Raji (cell line): ENCODE data around the gene GNG12.
A peak's percentile ranks its signal among the peaks of the same experiment; 100 is the strongest.

Experiments used
- POLR2A ChIP-seq: IDR thresholded peaks from 2 replicates; pipeline ENCODE4 v1.6.1; 2011; ENCODE audit warnings: low read depth, low read length, control low read depth; ENCODE audit not compliant: insufficient read depth

The GNG12 gene

DNA sequence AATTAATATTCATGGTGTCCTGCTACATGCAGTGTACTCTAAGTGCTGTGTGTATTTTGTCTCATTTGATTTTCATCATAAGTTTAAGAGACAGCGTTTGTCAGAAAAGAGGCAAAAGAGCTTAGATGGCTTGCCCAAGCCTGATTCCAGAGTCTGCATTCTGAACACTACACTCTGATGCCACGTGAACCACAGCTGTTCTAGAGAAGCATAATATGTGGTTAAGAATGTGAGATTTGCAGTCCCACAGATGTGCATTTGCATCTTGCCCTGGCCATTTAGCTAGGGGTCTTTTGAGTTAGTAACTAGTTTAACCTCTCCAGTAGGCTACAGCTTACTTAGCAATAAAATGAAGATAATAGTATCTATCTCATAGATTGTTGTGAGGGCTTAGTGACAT lies 157.5 kb downstream of the GNG12 start:
- peak; percentile 30; the same call in 1 of the 2 replicates for TF ChIP-seq POLR2A

- TF ChIP-seq POLR2A = no peak
Measured at GRCh38 chr1:67674260-67675011, 158.8 kb downstream of the GNG12 start.

DNA sequence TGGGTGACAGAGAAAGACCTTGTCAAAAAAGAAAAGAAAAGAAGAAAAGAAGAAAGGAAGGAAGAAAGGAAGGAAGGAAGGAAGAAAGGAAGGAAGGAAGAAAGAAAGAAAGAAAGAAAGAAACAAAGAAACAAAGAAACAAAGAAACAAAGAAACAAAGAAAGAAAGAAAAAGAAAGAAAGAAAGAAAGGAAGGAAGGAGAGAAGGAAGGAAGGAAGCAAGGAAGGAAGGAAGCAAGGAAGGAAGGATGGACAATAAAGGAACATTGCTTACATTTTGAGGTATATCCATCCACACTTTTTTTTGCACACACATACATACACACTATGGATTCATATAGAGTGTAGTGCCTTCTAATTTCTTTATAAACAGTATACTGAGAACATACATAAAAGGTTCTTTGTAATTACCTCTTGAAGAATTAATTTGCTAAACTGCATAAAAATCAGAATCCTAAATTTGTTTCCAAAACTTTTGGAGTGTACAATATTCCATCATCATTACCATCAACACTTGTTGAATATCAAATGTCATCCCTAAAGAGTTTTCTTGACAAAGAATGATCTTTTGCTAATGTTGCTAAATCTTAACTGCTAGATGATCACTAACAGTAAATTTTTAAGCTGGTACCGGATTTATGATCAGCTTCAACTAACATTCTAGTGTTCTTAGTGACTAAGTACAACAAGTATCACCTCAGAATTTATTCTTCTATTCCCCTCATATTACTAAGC lies 159.6 kb downstream of the GNG12 start:
- TF ChIP-seq POLR2A = no peak

DNA sequence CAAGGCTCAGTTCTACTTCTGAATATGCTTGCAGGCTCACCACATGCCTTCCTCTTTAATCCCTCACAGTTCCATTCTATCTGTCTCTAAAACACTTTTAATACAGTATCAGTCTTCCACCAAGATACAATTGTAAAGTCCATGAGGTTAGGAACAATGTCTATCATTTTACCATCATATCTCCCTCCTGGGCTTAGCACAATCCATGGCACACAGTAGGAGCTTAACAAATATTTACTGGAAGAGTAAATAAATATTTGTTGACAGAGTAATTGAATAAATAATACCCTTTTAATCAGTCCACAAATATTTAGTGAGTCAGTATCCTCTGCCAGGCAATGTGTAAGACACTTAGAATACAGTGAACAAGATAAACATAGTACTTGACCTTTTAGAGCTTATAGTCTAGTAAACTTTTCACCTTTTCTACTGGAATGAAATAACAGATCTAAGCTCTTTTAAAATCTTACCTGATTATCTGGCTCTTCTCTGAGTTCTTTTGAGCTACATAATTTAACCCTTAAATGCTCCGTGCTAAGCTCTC lies 160.9 kb downstream of the GNG12 start:
- no peak for TF ChIP-seq POLR2A

GRCh38 chr1:67668660-67669059 lies 164.6 kb downstream of the GNG12 start:
- TF ChIP-seq POLR2A = no peak

DNA sequence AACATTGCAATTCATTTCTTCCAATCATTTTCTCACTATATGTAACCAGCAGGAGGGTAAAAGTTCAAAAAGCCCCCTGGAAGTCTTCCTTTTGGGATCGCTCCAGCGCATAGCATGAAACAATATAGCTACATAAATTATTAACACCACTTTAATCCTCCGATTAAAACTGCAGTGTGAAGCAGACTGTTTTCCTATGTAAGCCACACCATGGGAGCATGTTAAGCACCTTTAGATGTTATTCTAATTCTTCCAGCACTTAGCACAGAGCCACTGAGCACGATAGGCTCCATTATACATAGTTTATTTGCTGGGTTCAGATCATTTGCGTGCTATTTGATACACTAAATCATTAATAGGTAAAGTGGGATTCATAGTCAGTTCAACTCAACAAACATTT lies 166.6 kb downstream of the GNG12 start:
- TF ChIP-seq POLR2A = no peak

GRCh38 chr1:67664048-67664447 lies 169.2 kb downstream of the GNG12 start:
- TF ChIP-seq POLR2A = no peak

- TF ChIP-seq POLR2A = no peak
Measured at GRCh38 chr1:67662884-67663283, 170.4 kb downstream of the GNG12 start.

GRCh38 chr1:67659229-67659628 lies 174.0 kb downstream of the GNG12 start:
- TF ChIP-seq POLR2A = no peak

DNA sequence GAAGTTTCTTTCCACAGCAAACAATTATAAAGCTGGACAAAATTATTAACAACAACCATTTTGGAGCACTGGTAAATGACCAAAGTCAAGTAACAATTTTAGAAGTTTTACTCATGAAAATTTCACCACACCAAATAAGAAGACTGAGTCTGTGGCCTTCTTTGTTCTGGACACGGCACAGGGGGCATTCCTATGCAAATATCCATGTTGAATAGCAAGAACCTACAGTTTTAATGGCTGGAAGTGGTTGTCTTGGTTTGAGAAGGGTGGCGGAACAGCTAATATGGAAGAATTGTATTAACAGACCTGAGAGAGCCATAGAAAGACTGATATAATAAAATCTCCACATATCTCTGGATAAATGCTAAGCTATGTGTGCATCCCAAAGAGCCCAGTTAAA lies 177.7 kb downstream of the GNG12 start:
- no peak for TF ChIP-seq POLR2A

GRCh38 chr1:67653304-67653703 lies 180.0 kb downstream of the GNG12 start:
- TF ChIP-seq POLR2A = no peak

DNA sequence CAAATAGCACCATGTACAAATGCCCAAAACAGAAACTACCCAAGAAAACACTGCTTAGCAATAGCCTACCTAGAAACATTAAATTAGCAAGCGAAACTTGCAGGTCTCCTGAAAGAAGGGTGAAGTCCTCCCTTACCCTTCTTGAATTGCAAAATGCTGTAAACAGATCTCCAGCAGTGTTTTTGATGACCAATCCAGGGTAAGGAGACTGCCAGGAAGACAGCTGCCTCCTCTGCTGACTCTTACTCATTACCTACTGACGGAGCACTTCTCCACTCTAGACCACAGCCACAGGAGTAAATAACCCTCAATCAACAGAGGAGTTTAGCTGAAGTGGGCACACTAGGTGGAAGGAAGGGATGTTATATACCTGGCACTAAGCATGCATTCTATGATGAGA lies 180.5 kb downstream of the GNG12 start:
- TF ChIP-seq POLR2A = no peak
